ENCODE results near the gene PIGP.

The PIGP gene

DNA sequence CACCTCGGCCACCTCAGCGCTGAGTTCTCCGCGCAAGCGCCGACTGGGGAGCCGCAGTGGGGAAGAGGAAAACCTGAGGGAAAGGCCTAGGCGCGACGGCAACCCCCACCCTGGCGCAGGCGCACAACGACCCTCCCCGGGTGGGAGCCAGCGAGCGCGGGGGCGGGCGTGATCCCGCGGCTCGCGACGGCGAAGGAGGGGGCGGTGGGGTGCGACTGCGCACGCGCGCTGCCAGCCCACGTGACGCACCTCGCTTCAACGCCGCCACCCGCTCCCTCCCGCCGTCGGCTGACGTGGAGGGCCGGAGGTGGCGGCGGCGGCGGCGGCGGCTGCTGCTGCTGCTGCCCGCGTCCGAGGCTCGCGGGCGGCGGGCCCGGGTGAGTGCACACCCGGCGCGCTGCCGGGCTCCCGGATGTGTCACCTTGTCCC lies at the start of gene PIGP, which contains the start of gene TTC3:
Gene PIGP (minus strand): TSS at position 84 of the 429 bp plus-strand sequence. CDS start 556 bp downstream, outside the sequence.
Gene TTC3 (plus strand): TSS at position 267 of the 429 bp plus-strand sequence. CDS start 14,004 bp downstream, outside the sequence.
- H3K9ac ChIP-seq (ENCODE audit: low read depth, low read length), result peak within 1 kb of the TSS; percentile 93
- peaks cover 64% of the 10 kb centered on the region for H3K79me2 ChIP-seq (ENCODE audit: insufficient read depth, low read length)
- H3K4me1 ChIP-seq (ENCODE audit: insufficient read depth, low read length), result peaks cover 47% of the 10 kb centered on the region
- peaks cover 15% of the 10 kb centered on the region for H3K36me3 ChIP-seq (ENCODE audit: insufficient read depth, low read length)
- DNase-seq (peak; percentile 97), ATAC-seq (ENCODE audit: insufficient read depth, low read depth) (peak; percentile 75)
- peak within 1 kb of the TSS; percentile 95 for H3K4me2 ChIP-seq (ENCODE audit: insufficient read depth, low read length)
- peaks cover 24% of the 10 kb centered on the region; the same call in 1 of the 2 replicates for H4K20me1 ChIP-seq (ENCODE audit: insufficient read depth, low read length)
- TF ChIP-seq EZH2 (IDR thresholded peaks at IDR 0.05; ENCODE audit: borderline replicate concordance, low read depth, low read length, severe bottlenecking), result no peak
- TF ChIP-seq, protein P1, sequence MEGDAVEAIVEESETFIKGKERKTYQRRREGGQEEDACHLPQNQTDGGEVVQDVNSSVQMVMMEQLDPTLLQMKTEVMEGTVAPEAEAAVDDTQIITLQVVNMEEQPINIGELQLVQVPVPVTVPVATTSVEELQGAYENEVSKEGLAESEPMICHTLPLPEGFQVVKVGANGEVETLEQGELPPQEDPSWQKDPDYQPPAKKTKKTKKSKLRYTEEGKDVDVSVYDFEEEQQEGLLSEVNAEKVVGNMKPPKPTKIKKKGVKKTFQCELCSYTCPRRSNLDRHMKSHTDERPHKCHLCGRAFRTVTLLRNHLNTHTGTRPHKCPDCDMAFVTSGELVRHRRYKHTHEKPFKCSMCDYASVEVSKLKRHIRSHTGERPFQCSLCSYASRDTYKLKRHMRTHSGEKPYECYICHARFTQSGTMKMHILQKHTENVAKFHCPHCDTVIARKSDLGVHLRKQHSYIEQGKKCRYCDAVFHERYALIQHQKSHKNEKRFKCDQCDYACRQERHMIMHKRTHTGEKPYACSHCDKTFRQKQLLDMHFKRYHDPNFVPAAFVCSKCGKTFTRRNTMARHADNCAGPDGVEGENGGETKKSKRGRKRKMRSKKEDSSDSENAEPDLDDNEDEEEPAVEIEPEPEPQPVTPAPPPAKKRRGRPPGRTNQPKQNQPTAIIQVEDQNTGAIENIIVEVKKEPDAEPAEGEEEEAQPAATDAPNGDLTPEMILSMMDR (IDR thresholded peaks at IDR 0.05; ENCODE audit: borderline replicate concordance, extremely low read depth, low read length, poor library complexity, severe bottlenecking), result no peak
- peak within 1 kb of the TSS; percentile 57 to 81 for H3K4me3 ChIP-seq (ENCODE audit: low read depth in 1 of 2, low read length in 2 of 2)
- H2AFZ ChIP-seq (ENCODE audit: low read depth, low read length), result peak within 1 kb of the TSS; percentile 91
- peak within 1 kb of the TSS; percentile 81 for H3K27ac ChIP-seq (ENCODE audit: low read length)
- H3K27me3 ChIP-seq (ENCODE audit: insufficient read depth, low read length, poor library complexity), result no peaks in the 10 kb centered on the region
- H3K9me3 ChIP-seq (ENCODE audit: insufficient read depth, low read length, severe bottlenecking), result no peaks in the 10 kb centered on the region

GRCh38 chr21:37119421-37120218 lies 46.7 kb upstream of the PIGP start:
- no peak for ATAC-seq (ENCODE audit: insufficient read depth, low read depth)
- DNase-seq, result no peak
- 0 out of 2 replicates have a peak, but pooled peaks cover 3% of the 10 kb centered on the region for H3K79me2 ChIP-seq (ENCODE audit: insufficient read depth, low read length)

DNA sequence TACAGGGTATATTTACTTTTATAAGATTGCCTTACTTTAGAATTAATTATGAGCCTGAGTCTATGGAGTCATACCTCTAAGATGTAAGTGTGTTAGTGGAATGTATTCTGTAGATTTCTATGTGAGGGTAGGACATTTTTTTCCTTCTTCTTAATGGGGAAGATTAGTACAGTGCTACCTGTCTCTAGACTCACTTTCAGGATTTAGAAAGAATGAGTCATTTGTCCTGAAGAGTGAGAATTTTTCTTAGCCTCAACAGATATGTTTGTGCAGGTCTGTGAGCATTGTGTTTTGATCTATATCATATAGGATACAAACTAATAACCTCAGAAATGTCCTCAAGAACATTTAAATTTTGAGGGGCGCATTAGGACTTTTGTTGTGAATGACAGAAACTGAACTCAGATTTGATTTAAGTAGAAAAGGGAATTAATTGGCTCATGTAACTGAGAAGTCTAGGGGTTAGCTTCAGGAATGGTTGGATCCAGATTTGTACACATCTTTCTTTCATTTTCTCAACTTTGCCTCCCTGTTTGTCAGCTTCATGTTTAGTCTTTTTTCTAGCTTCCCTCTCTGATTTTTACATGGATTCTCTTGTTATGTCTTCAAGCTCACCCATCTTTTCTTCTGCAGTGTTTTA lies 45.4 kb upstream of the PIGP start:
- no peaks in the 10 kb centered on the region for H3K4me1 ChIP-seq (ENCODE audit: insufficient read depth, low read length)
- H2AFZ ChIP-seq (ENCODE audit: low read depth, low read length), result no peak overlapping the region
- H3K36me3 ChIP-seq (ENCODE audit: insufficient read depth, low read length), result peaks cover 21% of the 10 kb centered on the region
- H3K79me2 ChIP-seq (ENCODE audit: insufficient read depth, low read length), result 0 out of 2 replicates have a peak, but pooled peaks cover 3% of the 10 kb centered on the region
- H3K9me3 ChIP-seq (ENCODE audit: insufficient read depth, low read length, severe bottlenecking), result no peaks in the 10 kb centered on the region
- no peaks in the 10 kb centered on the region for H4K20me1 ChIP-seq (ENCODE audit: insufficient read depth, low read length)
- no peak overlapping the region for H3K9ac ChIP-seq (ENCODE audit: low read depth, low read length)
- H3K4me3 ChIP-seq (ENCODE audit: low read depth in 1 of 2, low read length in 2 of 2), result no peak overlapping the region
- DNase-seq (no peak), ATAC-seq (ENCODE audit: insufficient read depth, low read depth) (no peak)
- H3K4me2 ChIP-seq (ENCODE audit: insufficient read depth, low read length), result no peak overlapping the region
- H3K27ac ChIP-seq (ENCODE audit: low read length), result no peak overlapping the region
- H3K27me3 ChIP-seq (ENCODE audit: insufficient read depth, low read length, poor library complexity), result no peaks in the 10 kb centered on the region
- TF ChIP-seq, protein P1 (IDR thresholded peaks at IDR 0.05; ENCODE audit: borderline replicate concordance, extremely low read depth, low read length, poor library complexity, severe bottlenecking), result no peak
- no peak for TF ChIP-seq EZH2 (IDR thresholded peaks at IDR 0.05; ENCODE audit: borderline replicate concordance, low read depth, low read length, severe bottlenecking)

More at GRCh38 chr21:37119421-37120218, 46.7 kb upstream of the PIGP start:
- no peaks in the 10 kb centered on the region for H3K9me3 ChIP-seq (ENCODE audit: insufficient read depth, low read length, severe bottlenecking)
- H3K9ac ChIP-seq (ENCODE audit: low read depth, low read length), result no peak overlapping the region
- TF ChIP-seq, protein P1 (IDR thresholded peaks at IDR 0.05; ENCODE audit: borderline replicate concordance, extremely low read depth, low read length, poor library complexity, severe bottlenecking), result peak; percentile 9
- TF ChIP-seq EZH2 (IDR thresholded peaks at IDR 0.05; ENCODE audit: borderline replicate concordance, low read depth, low read length, severe bottlenecking), result no peak
- no peaks in the 10 kb centered on the region for H3K27me3 ChIP-seq (ENCODE audit: insufficient read depth, low read length, poor library complexity)
- no peaks in the 10 kb centered on the region for H3K4me1 ChIP-seq (ENCODE audit: insufficient read depth, low read length)
- H4K20me1 ChIP-seq (ENCODE audit: insufficient read depth, low read length), result no peaks in the 10 kb centered on the region
- no peak overlapping the region for H2AFZ ChIP-seq (ENCODE audit: low read depth, low read length)
- no peak overlapping the region for H3K4me2 ChIP-seq (ENCODE audit: insufficient read depth, low read length)
- no peak overlapping the region for H3K27ac ChIP-seq (ENCODE audit: low read length)
- H3K4me3 ChIP-seq (ENCODE audit: low read depth in 1 of 2, low read length in 2 of 2), result no peak overlapping the region
- H3K36me3 ChIP-seq (ENCODE audit: insufficient read depth, low read length), result peaks cover 29% of the 10 kb centered on the region
